Measurements from ENCODE around the gene PRICKLE2. TPM values are rescaled to one million over a fixed set of nuclear protein-coding genes. Genes with fewer than 3 reads are reported as not detected.

PRICKLE2 gene
- total RNA-seq, 1 experiment from 2014 or later, result 1.5 TPM

DNA sequence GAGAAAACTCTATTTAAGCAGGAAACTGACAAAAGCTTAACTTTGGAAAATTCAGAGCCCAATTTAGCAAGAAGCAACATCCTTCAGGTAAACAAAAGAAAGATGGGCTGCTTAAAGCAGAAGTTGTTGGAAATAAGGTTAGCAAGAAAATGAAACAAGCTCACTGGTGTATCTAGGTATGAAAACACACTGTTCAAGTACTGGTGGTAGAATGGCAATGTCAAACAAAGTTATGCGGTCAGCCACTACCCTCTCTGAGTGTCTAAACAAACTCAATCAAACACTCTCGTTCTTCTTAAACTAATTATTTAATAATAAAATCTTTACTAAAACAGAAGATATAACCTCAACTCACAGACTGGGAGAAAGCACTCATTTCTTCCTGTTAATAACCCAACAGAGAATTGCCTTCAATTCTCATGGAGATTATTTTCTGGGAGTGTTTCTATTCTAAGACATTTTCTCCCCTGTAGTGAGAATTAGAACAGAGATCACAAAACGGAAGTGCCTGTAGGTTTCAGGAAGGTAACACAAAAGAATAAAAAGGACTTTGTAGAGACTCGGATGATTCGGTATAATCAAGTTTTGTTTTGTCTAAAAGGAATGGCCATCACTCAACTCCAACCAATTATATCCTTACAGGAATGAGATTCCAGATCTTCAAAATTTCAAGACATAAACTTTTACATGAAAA, 28.9 kb downstream of the PRICKLE2 start:
- peak; percentile 17 for DNase-seq
- Histone ChIP-seq H3K36me3 (replicated peaks; ENCODE audit: control insufficient read depth, insufficient read depth, low read length) (no peaks in the 10 kb centered on the region), H3K27me3 (ENCODE audit: control insufficient read depth, insufficient read depth, low read length) (no peaks in the 10 kb centered on the region), H3K4me3 (ENCODE audit: insufficient read depth, low read depth, low read length) (no peak overlapping the region)

- Histone ChIP-seq H3K36me3 (replicated peaks; ENCODE audit: control insufficient read depth, insufficient read depth, low read length) (no peaks in the 10 kb centered on the region), H3K4me3 (ENCODE audit: insufficient read depth, low read depth, low read length) (no peak overlapping the region), H3K27me3 (ENCODE audit: control insufficient read depth, insufficient read depth, low read length) (no peaks in the 10 kb centered on the region)
- DNase-seq, result no peak
These were observed 29.5 kb downstream of the PRICKLE2 start for GRCh38 chr3:64195789-64196188.

- DNase-seq, result no peak
- Histone ChIP-seq H3K4me3 (ENCODE audit: insufficient read depth, low read depth, low read length) (no peak overlapping the region), H3K27me3 (ENCODE audit: control insufficient read depth, insufficient read depth, low read length) (no peaks in the 10 kb centered on the region), H3K36me3 (replicated peaks; ENCODE audit: control insufficient read depth, insufficient read depth, low read length) (no peaks in the 10 kb centered on the region)
These were observed 33.4 kb downstream of the PRICKLE2 start for GRCh38 chr3:64191822-64192221.

GRCh38 chr3:64190517-64191515, 34.5 kb downstream of the PRICKLE2 start:
- no peak overlapping the region for H3K4me3 ChIP-seq (ENCODE audit: insufficient read depth, low read depth, low read length)
- H3K27me3 ChIP-seq (ENCODE audit: control insufficient read depth, insufficient read depth, low read length), result no peaks in the 10 kb centered on the region
- H3K36me3 ChIP-seq (replicated peaks; ENCODE audit: control insufficient read depth, insufficient read depth, low read length), result no peaks in the 10 kb centered on the region
- DNase-seq, result no peak

GRCh38 chr3:64188810-64189560, 36.3 kb downstream of the PRICKLE2 start:
- Histone ChIP-seq H3K36me3 (replicated peaks; ENCODE audit: control insufficient read depth, insufficient read depth, low read length) (no peaks in the 10 kb centered on the region), H3K27me3 (ENCODE audit: control insufficient read depth, insufficient read depth, low read length) (no peaks in the 10 kb centered on the region), H3K4me3 (ENCODE audit: insufficient read depth, low read depth, low read length) (no peak overlapping the region)
- no peak for DNase-seq

DNA sequence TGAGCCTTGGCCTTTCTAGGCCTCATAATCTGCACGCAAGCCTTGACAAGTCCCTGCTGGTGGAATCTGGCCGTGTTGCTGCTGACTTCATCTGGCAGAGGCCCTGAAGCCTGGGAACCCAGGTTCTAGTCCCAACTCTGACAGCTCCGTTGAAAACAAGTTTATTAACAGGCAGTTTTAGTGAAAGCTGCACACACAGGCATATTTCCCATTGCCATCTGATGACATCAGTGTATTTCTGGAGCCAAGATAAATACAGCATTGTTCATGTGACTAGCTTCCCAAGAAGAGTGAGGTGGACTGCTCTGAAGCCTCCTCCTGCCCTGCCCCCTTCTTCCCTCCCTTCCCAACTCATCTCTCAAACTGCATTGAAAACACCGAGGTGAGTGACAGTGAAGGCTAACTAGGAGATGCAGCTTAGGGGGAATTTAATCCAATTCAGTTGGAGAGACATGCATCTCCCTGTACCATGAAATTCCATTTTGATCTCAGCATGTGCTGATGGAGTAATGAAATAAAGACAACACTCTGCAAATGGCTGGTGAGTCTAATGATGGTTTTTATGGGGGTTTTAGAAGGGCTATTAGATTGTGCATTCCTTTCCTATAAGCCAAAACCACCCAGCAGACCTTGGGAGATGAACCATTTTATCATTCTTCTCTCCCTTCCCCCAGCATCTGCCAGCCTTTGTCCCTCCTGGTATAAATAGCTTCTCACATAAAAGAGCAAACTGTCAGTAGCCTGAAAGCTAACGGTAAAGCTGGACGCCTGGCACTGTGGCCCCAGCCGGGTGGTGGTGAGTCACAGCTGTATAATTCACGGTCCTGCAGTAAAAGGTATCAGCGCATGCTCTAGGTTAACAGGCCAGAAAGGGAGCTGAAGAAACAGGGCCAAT, 38.0 kb downstream of the PRICKLE2 start:
- Histone ChIP-seq H3K36me3 (replicated peaks; ENCODE audit: control insufficient read depth, insufficient read depth, low read length) (no peaks in the 10 kb centered on the region), H3K4me3 (ENCODE audit: insufficient read depth, low read depth, low read length) (no peak overlapping the region), H3K27me3 (ENCODE audit: control insufficient read depth, insufficient read depth, low read length) (no peaks in the 10 kb centered on the region)
- DNase-seq, result no peak

- Histone ChIP-seq H3K27me3 (ENCODE audit: control insufficient read depth, insufficient read depth, low read length) (no peaks in the 10 kb centered on the region), H3K36me3 (replicated peaks; ENCODE audit: control insufficient read depth, insufficient read depth, low read length) (no peaks in the 10 kb centered on the region), H3K4me3 (ENCODE audit: insufficient read depth, low read depth, low read length) (no peak overlapping the region)
- no peak for DNase-seq
These were observed 38.6 kb downstream of the PRICKLE2 start for GRCh38 chr3:64186667-64187064.

GRCh38 chr3:64185436-64185835, 39.8 kb downstream of the PRICKLE2 start:
- no peak for DNase-seq

DNA sequence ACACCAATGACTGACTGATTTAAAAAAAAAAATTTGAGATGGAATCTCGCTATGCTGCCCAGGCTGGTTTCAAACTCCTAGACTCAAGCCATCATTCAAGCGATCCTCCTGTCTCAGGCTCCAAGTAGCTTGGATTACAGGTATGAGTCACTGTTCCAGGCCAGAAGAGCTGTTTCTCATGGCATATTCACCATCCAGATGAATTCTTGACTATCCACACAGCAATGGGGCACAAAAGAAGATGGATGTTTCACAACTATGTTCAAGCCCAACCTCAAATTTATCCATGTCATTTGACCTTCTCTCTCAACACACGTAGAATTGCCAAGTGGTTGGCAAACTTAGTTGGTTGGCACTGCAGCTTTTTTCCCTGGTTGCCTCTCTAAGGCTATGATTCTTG, 40.6 kb downstream of the PRICKLE2 start:
- H3K4me3 ChIP-seq (ENCODE audit: insufficient read depth, low read depth, low read length), result no peak overlapping the region
- H3K27me3 ChIP-seq (ENCODE audit: control insufficient read depth, insufficient read depth, low read length), result no peaks in the 10 kb centered on the region
- no peak for DNase-seq
- H3K36me3 ChIP-seq (replicated peaks; ENCODE audit: control insufficient read depth, insufficient read depth, low read length), result no peaks in the 10 kb centered on the region

More at GRCh38 chr3:64185436-64185835, 39.8 kb downstream of the PRICKLE2 start:
- Histone ChIP-seq H3K27me3 (ENCODE audit: control insufficient read depth, insufficient read depth, low read length) (no peaks in the 10 kb centered on the region), H3K4me3 (ENCODE audit: insufficient read depth, low read depth, low read length) (no peak overlapping the region), H3K36me3 (replicated peaks; ENCODE audit: control insufficient read depth, insufficient read depth, low read length) (no peaks in the 10 kb centered on the region)

DNA sequence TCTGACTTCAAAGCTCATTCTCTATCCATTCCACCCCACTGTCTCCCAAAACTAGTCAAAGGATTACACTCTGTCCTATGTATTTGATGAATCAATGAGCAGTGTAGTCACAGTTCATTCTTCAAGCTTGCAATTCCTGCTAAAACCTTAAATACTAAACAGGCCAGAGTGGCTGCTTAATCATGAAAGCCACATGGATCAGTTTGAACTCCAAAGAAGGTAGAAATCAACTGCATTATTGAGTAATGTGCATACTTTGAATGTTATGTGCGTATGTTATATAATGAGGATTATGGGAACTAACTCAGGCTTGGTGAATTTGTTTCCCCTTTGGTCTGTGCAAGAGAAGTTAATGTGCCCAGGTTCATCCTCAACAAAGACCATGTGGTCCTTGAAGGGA, 45.4 kb downstream of the PRICKLE2 start:
- Histone ChIP-seq H3K36me3 (replicated peaks; ENCODE audit: control insufficient read depth, insufficient read depth, low read length) (no peaks in the 10 kb centered on the region), H3K4me3 (ENCODE audit: insufficient read depth, low read depth, low read length) (no peak overlapping the region), H3K27me3 (ENCODE audit: control insufficient read depth, insufficient read depth, low read length) (no peaks in the 10 kb centered on the region)
- DNase-seq, result no peak

DNA sequence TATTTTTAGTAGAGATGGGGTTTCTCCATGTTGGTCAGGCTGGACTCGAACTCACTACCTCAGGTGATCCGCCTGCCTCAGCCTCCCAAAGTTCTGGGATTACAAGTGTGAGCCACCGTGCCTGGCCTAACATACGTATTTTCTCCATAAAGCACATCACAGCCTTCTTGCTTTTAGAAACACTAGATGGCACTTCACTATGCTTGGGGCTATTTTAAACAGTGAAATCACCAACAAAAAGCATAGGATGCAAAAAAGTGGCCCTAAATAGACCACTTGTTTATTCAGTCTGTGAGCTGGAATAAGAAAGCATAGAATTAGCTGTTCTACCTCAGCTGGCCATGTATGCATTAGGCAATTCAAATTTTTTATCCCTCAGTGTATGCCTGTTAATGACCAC, 46.0 kb downstream of the PRICKLE2 start:
- no peak for DNase-seq
- no peaks in the 10 kb centered on the region for H3K27me3 ChIP-seq (ENCODE audit: control insufficient read depth, insufficient read depth, low read length)
- H3K4me3 ChIP-seq (ENCODE audit: insufficient read depth, low read depth, low read length), result no peak overlapping the region
- no peaks in the 10 kb centered on the region for H3K36me3 ChIP-seq (replicated peaks; ENCODE audit: control insufficient read depth, insufficient read depth, low read length)

DNA sequence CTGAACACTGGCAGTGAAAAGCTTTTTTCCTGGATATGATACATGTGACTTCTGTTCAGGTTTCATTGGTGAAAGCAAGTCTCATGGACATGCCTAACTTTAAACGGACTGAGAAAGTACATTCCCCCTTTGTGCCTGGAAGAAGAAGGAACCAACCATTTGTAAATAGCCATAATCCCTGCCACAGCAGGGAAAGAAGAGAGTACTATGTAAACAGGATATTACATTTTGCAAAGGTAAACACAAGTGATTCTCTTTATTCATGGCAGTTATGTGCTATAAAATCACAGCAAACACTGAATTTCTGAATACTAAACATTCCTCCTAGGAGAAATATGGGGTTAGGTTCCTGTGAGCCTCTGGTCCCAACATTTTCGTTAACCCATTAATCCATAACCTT, 46.8 kb downstream of the PRICKLE2 start:
- Histone ChIP-seq H3K27me3 (ENCODE audit: control insufficient read depth, insufficient read depth, low read length) (no peaks in the 10 kb centered on the region), H3K4me3 (ENCODE audit: insufficient read depth, low read depth, low read length) (no peak overlapping the region)

GRCh38 chr3:64176461-64176996, 48.7 kb downstream of the PRICKLE2 start:
- DNase-seq, result no peak
- Histone ChIP-seq H3K4me3 (ENCODE audit: insufficient read depth, low read depth, low read length) (no peak overlapping the region), H3K27me3 (ENCODE audit: control insufficient read depth, insufficient read depth, low read length) (no peaks in the 10 kb centered on the region), H3K36me3 (replicated peaks; ENCODE audit: control insufficient read depth, insufficient read depth, low read length) (no peaks in the 10 kb centered on the region)

More for the DNA sequence above, 46.8 kb downstream of the PRICKLE2 start:
- no peaks in the 10 kb centered on the region for H3K36me3 ChIP-seq (replicated peaks; ENCODE audit: control insufficient read depth, insufficient read depth, low read length)
- no peak for DNase-seq
